K562 (cell line): ENCODE results near the gene PARD6B. TPM values are rescaled to one million over a fixed set of nuclear protein-coding genes. Genes with fewer than 3 reads are reported as not detected.

Source experiments
- BRD9 ChIP-seq: fragments of 450-650 bp; IDR thresholded peaks from 2 replicates; pipeline ENCODE4 v1.6.1; 2018; ENCODE audit warnings: low read depth; ENCODE audit not compliant: partially characterized antibody
- C11orf30 ChIP-seq: fragments of 450-650 bp; IDR thresholded peaks from 2 replicates; pipeline ENCODE4 v1.6.1; 2016; ENCODE audit warnings: low read depth, mild to moderate bottlenecking
- HDAC3 ChIP-seq: fragments of 450-650 bp; IDR thresholded peaks from 2 replicates; pipeline ENCODE4 v1.6.1; 2018; ENCODE audit warnings: borderline replicate concordance, mild to moderate bottlenecking, moderate library complexity; ENCODE audit not compliant: partially characterized antibody
- HNRNPL ChIP-seq: fragments of 200-400 bp; formaldehyde crosslinking; IDR thresholded peaks from 2 replicates; pipeline ENCODE4 v1.6.1; 2017; ENCODE audit warnings: low read depth, mild to moderate bottlenecking, low read length
- KAT2B ChIP-seq: IDR thresholded peaks from one replicate; pipeline ENCODE4 v1.6.1; 2012; ENCODE audit warnings: low read depth, mild to moderate bottlenecking, control low read depth, inconsistent platforms, low read length, moderate library complexity
- MBD2 ChIP-seq: sonication (generic); IDR thresholded peaks from 2 replicates; pipeline ENCODE4 v1.6.1; 2016; ENCODE audit warnings: low read depth, borderline replicate concordance
- NFE2L1 ChIP-seq: fragments of 450-650 bp; IDR thresholded peaks from 2 replicates; pipeline ENCODE4 v1.6.1; 2016; ENCODE audit warnings: missing genetic modification characterization, low read depth, mild to moderate bottlenecking, missing compliant biosample characterization, moderate library complexity, borderline replicate concordance
- NR4A1 ChIP-seq, 2 experiments: fragments of 250-450 bp in 1 of 2; fragments of 450-650 bp in 1 of 2; sonication (Bioruptor Pico) in 1 of 2; IDR thresholded peaks; 2 replicates each; pipeline versions ENCODE4 v1.4.0 to v1.6.1; 2016 to 2020; ENCODE audit warnings: mild to moderate bottlenecking in 2 of 2, missing compliant biosample characterization in 1 of 2, missing genetic modification characterization in 1 of 2, moderate library complexity in 1 of 2
- RNF2 ChIP-seq: sonication (generic); IDR thresholded peaks from 2 replicates; pipeline ENCODE4 v1.6.1; 2016
- SFPQ ChIP-seq: fragments of 200-400 bp; formaldehyde crosslinking; IDR thresholded peaks from 2 replicates; pipeline ENCODE4 v1.6.1; 2017; ENCODE audit warnings: mild to moderate bottlenecking, low read depth, low read length, moderate library complexity
- XRCC5 ChIP-seq: fragments of 200-400 bp; formaldehyde crosslinking; IDR thresholded peaks from 2 replicates; pipeline ENCODE4 v1.6.1; 2017; ENCODE audit warnings: low read depth, mild to moderate bottlenecking, low read length
- ZBTB11 ChIP-seq, 3 experiments: fragments of 200-800 bp in 1 of 3; fragments of 250-450 bp in 1 of 3; fragments of 450-650 bp in 1 of 3; sonication (Bioruptor Pico) in 1 of 3; sonication (Bioruptor generic) in 1 of 3; formaldehyde crosslinking in 1 of 3; IDR thresholded peaks; 2 replicates each; pipeline versions ENCODE4 v1.6.1 to v1.8.0; 2016 to 2022; ENCODE audit warnings: mild to moderate bottlenecking in 2 of 3, missing genetic modification characterization in 2 of 3, missing compliant biosample characterization in 1 of 3, moderate library complexity in 1 of 3
- ZC3H4 ChIP-seq: sonication (generic); formaldehyde crosslinking; IDR thresholded peaks from 2 replicates; pipeline ENCODE4 v1.9.0; 2021; ENCODE audit warnings: missing genetic modification reagents, borderline replicate concordance
- ZC3H8 ChIP-seq: fragments of 450-650 bp; IDR thresholded peaks from 2 replicates; pipeline ENCODE4 v1.6.1; 2017
- ZNF121 ChIP-seq: sonication (generic); formaldehyde crosslinking; conservative IDR thresholded peaks from 2 replicates; pipeline ENCODE4 v1.8.0; 2022; ENCODE audit warnings: missing genetic modification reagents
- ZNF217 ChIP-seq: sonication (generic); formaldehyde crosslinking; IDR thresholded peaks from 2 replicates; pipeline ENCODE4 v1.8.0; 2022; ENCODE audit warnings: mild to moderate bottlenecking, missing genetic modification reagents
- ZNF316 ChIP-seq: fragments of 450-650 bp; IDR thresholded peaks from 2 replicates; pipeline ENCODE4 v1.6.1; 2016
- polyA plus RNA-seq, 8 experiments: library from polyadenylated mRNA; depleted of rRNA in 4 of 8; stranded (reverse) in 5 of 8; unstranded in 3 of 8; fragments of >200 nt; fragmentation: Nextera tagmentation in 2 of 8; fragmentation: Illumina TruSeq in 1 of 8; extraction: Ambion mirVana in 2 of 8; extraction: Trizol in 1 of 8; gene quantifications; 2 replicates each; pipeline versions ENCODE4 v1.2.1 to v1.2.3, GENCODE V29; 2011 to 2014; ENCODE audit warnings: inconsistent platforms in 1 of 8, missing spikeins in 1 of 8
- total RNA-seq, 7 experiments: library from RNA; depleted of rRNA in 6 of 7; stranded (reverse); fragments of >200 nt in 6 of 7; fragmentation: Illumina TruSeq in 2 of 7; extraction: Trizol in 2 of 7; gene quantifications; 2 replicates each; pipeline versions ENCODE4 v1.2.1 to v1.2.3, GENCODE V29; 2011 to 2021; ENCODE audit warnings: low replicate concordance in 1 of 7

Gene PARD6B
- total and polyA plus RNA-seq, 9 of the 15 experiments (the other 6 are each of a cell fraction or from before 2014, with no cell fraction given) = 1.7 to 12.3 (median 5.5) TPM

- TF ChIP-seq SFPQ (no peak), ZNF121 (no peak), NR4A1 (CRISPR knock-in tag; IDR thresholded peaks at IDR 0.05) (no peak), NR4A1 (tag; IDR thresholded peaks at IDR 0.05) (no peak; the same call in 1 of the 2 replicates), KAT2B (no peak), BRD9 (peak; percentile 45), NFE2L1 (tag) (no peak), MBD2 (peak; percentile 53; the same call in 1 of the 2 replicates), C11orf30 (no peak), ZC3H4 (CRISPR knock-in tag) (no peak), XRCC5 (no peak; the same call in 1 of the 2 replicates), ZBTB11 (CRISPR knock-in tag; IDR thresholded peaks at IDR 0.05) (peak in 1 of 3 experiments; percentile 65; a peak in 2 of 6 replicates), ZC3H8 (no peak), ZNF217 (CRISPR knock-in tag) (no peak), ZNF316 (peak; percentile 11; the same call in 1 of the 2 replicates), HNRNPL (no peak), RNF2 (peak; percentile 75), HDAC3 (no peak)
These were observed 6.3 kb upstream of the PARD6B start (continued) for GRCh38 chr20:50724851-50725723.
